HG03280 (cell line): Measurements from ENCODE around the gene ANKRD6.
"Not testable (repeated sequence)": the region's sequence is repeated elsewhere in the genome, so short reads cannot be mapped to it uniquely, and the experiment has no call there.

Experiments
- ATAC-seq: cut with Tn5 transposase; IDR thresholded peaks from one replicate; pipeline ENCODE4 v1.9.1; 2021; ENCODE audit warnings: mild to moderate bottlenecking, moderate library complexity; ENCODE audit not compliant: unreplicated experiment

The ANKRD6 gene

GRCh38 chr6:89432875-89433251 lies at the start of gene ANKRD6:
Gene ANKRD6 (plus strand): TSS chr6:89433152. CDS start chr6:89566977, 133,825 bp downstream.
- peak; percentile 97 for ATAC-seq

GRCh38 chr6:89385156-89385667 lies 47.7 kb upstream of the ANKRD6 start:
- ATAC-seq = no peak

- no peak for ATAC-seq
Measured at GRCh38 chr6:89385846-89386245, 47.1 kb upstream of the ANKRD6 start.

GRCh38 chr6:89386917-89387491 lies 45.9 kb upstream of the ANKRD6 start:
- ATAC-seq = peak; percentile 12

- peak; percentile 93 for ATAC-seq
Measured at GRCh38 chr6:89387516-89388201, 45.3 kb upstream of the ANKRD6 start.

- ATAC-seq = no peak
Measured at GRCh38 chr6:89388846-89389245, 44.1 kb upstream of the ANKRD6 start.

GRCh38 chr6:89392823-89393222 lies 40.1 kb upstream of the ANKRD6 start:
- peak; percentile 50 for ATAC-seq

- no peak for ATAC-seq
Measured at GRCh38 chr6:89393659-89394058, 39.3 kb upstream of the ANKRD6 start.

- ATAC-seq = not testable (repeated sequence)
Measured at GRCh38 chr6:89397884-89398283, 35.1 kb upstream of the ANKRD6 start.

- ATAC-seq = no peak
Measured at GRCh38 chr6:89398762-89399525, 34.0 kb upstream of the ANKRD6 start.

GRCh38 chr6:89400050-89400449 lies 32.9 kb upstream of the ANKRD6 start:
- ATAC-seq = no peak

- no peak for ATAC-seq
Measured at GRCh38 chr6:89400912-89401399, 32.0 kb upstream of the ANKRD6 start.

- ATAC-seq = no peak
Measured at GRCh38 chr6:89402776-89403175, 30.2 kb upstream of the ANKRD6 start.

- ATAC-seq = no peak
Measured at GRCh38 chr6:89404512-89404911, 28.4 kb upstream of the ANKRD6 start.

GRCh38 chr6:89406141-89406540 lies 26.8 kb upstream of the ANKRD6 start:
- no peak for ATAC-seq

- no peak for ATAC-seq
Measured at GRCh38 chr6:89409461-89410035, 23.4 kb upstream of the ANKRD6 start.

- ATAC-seq = no peak
Measured at GRCh38 chr6:89410231-89410761, 22.7 kb upstream of the ANKRD6 start.

GRCh38 chr6:89410788-89411144 lies 22.2 kb upstream of the ANKRD6 start:
- no peak for ATAC-seq

- peak; percentile 48 for ATAC-seq
Measured at GRCh38 chr6:89411145-89412070, 21.5 kb upstream of the ANKRD6 start.
